A549 treated with ZK216348 at 1 μM for 4 hours (cell line): Measurements from ENCODE around the gene SERPINB11. TPM values are rescaled to one million over a fixed set of nuclear protein-coding genes. Genes with fewer than 3 reads are reported as not detected.

ENCODE experiments used
- total RNA-seq: library from RNA; stranded (reverse); fragments of 200-300 nt; extraction: Qiagen RNA extraction; gene quantifications from 5 replicates; pipeline ENCODE4 v1.2.3, GENCODE V29; 2022; ENCODE audit warnings: low read depth

Gene SERPINB11, protein sequence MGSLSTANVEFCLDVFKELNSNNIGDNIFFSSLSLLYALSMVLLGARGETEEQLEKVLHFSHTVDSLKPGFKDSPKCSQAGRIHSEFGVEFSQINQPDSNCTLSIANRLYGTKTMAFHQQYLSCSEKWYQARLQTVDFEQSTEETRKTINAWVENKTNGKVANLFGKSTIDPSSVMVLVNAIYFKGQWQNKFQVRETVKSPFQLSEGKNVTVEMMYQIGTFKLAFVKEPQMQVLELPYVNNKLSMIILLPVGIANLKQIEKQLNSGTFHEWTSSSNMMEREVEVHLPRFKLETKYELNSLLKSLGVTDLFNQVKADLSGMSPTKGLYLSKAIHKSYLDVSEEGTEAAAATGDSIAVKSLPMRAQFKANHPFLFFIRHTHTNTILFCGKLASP
- total RNA-seq = 0.13 TPM in 1 of 5 replicates, not detected in the others

DNA sequence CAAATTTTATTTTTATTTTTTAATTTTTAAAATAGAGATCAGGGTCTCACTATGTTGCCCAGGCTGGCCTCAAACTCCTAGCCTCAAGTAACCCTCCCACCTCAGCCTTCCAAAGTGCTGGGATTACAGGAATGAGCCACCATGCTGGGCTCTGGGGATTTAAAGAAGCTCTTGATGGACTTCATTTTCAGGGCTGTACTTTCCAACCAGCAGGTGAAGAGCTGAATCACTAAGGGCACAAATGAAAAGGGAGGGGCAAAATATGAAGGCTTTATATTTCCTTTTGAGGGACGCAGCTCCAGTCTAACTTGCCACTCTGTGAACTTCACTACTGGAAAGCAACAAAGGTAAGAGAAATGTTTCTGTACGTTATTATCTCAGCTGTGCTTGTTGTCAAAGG lies at the start of gene SERPINB11:
SERPINB11 (plus strand) TSS at position 301 of the 400 bp plus-strand sequence. CDS start 7,234 bp downstream, outside the sequence.

DNA sequence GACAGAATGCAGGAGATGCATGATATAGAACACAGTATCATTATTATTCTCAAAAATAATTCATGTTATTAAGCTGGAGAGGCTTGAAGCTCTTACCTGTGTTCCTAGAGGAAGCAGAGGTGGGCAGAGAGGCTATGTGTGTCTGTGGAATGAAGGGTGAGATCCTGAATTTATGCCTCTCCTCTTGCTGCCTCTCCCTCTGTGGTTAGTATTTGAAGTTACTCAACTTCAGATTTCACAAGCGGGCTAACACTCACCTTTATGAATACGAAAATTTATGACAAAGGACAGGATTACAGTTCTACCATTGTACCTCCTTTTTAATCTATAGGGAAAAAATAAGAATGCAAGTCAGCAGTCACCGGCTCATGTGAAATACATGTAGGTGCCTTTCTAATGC lies 41.0 kb upstream of the SERPINB11 start, which contains the start of gene SERPINB3:
SERPINB3 (minus strand) TSS at position 144 of the 400 bp plus-strand sequence. CDS start 677 bp downstream, outside the sequence.

Other genes starting within 250 kb of the SERPINB11 start
- 0.06 to 0.11 TPM in 2 of 5 replicates, not detected in the others for gene SERPINB5, start 226.0 kb upstream of the SERPINB11 start, total RNA-seq
- not detected in 5 replicates for gene SERPINB12, start 160.6 kb upstream of the SERPINB11 start, total RNA-seq
- gene SERPINB13, start 115.6 kb upstream of the SERPINB11 start, total RNA-seq = not detected in 5 replicates
- gene SERPINB4, start 58.7 kb upstream of the SERPINB11 start, total RNA-seq = 0.17 to 0.25 TPM (median 0.18 TPM) in 3 of 5 replicates, not detected in the others
- 0.12 to 0.19 TPM (median 0.14 TPM) in 4 of 5 replicates, not detected in the other for gene SERPINB3, start 41.1 kb upstream of the SERPINB11 start, total RNA-seq
- gene SERPINB7, start 72.5 kb downstream of the SERPINB11 start, total RNA-seq = 1.4 to 2.9 TPM (median 2.5 TPM) in 5 replicates
- 0.13 to 0.27 TPM in 2 of 5 replicates, not detected in the others for gene SERPINB2, start 184.7 kb downstream of the SERPINB11 start, total RNA-seq
- gene SERPINB10, start 205.0 kb downstream of the SERPINB11 start, total RNA-seq = not detected in 5 replicates
- gene HMSD, start 246.3 kb downstream of the SERPINB11 start, total RNA-seq = 0.28 to 4.2 TPM (median 0.61 TPM) in 4 of 5 replicates, not detected in the other